HG02623 (cell line): ENCODE measurements around the gene ALG9.
A peak's percentile ranks its signal among the peaks of the same experiment; 100 is the strongest.

ENCODE experiments used
- ATAC-seq: cut with Tn5 transposase; IDR thresholded peaks from one replicate; pipeline ENCODE4 v1.9.1; 2021; ENCODE audit warnings: moderate library complexity; ENCODE audit not compliant: unreplicated experiment

The ALG9 gene

DNA sequence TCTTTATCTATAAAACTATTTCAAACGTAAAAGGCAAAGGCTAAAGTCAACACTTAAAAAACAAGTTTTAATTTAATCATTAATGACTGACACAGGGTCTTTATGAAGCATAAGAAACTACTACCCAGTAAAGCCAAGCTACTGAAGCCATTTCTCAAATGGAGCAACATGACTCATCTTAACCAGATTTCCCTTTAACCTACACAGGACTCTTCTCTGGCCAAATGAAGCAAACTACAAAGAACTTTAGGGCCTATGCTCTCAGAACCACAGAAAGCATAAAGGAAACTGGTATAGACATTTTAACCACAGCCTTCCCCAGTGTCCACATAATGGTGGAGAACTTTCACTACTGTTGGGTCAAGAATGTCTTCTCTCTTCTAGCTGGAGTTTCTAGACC lies 34.7 kb downstream of the ALG9 start:
- ATAC-seq, result peak; percentile 61

DNA sequence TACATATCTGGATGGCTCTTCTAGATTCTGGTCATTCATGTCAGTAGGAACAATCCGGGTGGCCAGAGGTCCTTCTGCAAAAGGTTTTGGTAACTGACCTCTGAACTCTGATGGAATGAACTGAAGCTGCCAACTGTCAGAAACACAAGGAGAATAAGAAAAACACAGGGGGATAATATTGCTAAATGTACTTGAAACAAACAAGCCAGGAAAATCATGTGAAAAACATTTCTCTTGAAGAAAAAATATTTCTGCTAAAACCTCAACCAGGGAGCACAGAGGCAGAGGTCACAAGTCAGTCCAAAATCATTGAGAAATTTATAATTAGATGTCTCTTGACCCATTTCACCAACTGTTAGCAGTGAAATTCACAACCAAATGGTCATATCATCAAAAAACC lies 35.2 kb downstream of the ALG9 start:
- ATAC-seq, result no peak

DNA sequence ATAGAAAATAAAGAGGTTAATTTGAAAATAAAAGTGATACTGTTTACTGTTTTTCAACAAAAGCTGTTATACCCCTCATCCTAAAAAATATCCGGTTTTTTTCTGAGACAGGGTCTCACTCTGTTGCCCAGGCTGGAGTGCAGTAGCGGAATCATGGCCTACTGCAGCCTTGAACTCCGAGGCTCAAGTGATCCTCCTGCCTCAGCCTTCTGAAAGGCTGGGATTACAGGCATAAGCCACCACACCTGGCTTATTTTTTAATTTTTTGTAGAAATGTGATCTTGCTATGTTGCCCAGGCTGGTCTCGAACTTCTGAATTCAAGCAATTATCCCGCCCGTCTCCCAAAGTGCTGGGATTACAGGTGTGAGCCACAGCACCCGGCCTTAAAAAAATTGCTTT lies 35.7 kb downstream of the ALG9 start:
- ATAC-seq, result no peak

DNA sequence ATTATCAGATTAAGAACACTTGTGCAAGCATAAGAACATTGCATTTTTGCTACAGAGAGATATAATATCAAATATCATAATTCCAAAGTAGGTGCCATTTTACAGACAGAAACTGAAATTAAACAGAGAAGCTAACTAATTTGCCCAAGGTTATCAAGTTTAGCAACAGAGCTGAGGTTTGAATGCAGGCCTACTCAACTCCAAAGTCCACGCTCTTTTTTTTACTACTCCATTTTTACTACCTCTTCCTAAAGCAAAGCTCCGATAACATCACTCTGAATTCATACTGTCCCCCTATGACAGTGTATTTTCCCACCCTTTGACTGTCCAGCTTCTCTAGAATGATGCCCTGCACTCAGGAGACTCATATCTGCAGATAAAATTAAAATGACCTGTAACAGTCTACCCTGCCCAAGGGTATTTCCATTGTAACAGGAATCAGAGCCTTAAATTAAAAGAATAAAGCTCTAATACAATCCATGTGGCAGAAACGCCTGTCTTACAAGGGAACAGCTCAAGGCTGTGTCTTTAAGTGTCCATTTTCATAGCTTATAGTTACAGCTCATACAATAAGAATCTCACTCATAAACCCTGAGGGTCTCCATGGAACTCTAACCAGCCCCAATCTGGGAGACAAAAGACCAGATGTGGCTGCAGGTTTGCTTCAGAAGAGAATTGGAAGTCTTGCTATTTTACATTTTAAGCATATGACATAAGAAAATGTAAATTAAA lies 36.8 kb downstream of the ALG9 start:
- ATAC-seq, result no peak

DNA sequence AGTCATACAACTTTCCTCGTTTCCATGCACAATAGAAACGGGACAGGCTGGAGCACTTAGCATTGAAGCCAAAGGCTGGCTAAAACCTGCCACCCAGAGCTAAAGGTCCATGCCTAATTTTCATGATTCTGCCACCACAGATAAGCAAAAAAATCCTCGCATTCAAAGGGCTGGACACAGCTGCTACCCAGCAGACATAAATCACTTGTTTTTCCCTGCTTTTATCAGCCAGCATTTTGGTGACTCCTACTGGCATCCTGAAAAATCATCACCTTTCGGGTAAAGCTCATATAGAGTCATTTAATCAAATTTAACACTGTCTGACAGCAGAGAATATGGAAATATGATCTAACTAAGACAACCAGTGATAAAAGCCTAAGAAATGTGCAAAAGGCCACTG lies 37.9 kb downstream of the ALG9 start:
- ATAC-seq, result no peak

DNA sequence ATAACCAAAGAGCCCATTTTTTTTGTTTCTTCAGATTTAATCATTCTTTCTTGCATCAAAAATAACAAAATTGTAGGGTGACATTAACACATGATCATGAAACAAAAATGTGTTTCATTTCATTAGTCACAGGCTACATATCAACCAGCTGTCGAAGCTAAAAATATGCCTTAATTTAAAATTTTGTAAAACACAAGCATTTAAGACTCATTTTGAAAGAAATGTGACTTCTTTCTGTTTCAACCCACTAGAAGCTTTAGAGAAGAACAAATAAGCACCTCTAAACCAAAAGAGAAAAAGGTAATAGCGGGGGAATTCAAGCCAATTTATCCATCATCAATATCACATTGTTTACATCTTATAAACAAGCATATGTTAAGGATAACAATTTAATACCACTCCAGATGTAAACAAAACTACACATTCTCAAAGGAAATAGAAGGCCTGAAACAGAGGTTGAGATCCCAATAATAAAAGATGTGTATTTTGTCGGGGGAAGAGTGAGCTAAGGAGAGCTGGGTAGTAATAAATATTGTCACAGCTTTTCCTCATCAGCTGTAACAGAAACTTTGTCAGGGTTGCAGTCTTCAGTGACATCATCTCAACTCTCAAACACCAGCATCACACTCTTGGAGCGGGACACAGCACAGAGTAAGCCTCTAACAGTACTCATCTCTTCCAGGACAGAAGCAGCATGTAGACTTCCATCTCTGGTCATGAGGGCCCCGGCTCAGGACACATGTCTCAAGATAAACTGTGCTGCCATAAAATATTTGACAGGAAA lies 42.0 kb downstream of the ALG9 start:
- ATAC-seq, result peak; percentile 48

DNA sequence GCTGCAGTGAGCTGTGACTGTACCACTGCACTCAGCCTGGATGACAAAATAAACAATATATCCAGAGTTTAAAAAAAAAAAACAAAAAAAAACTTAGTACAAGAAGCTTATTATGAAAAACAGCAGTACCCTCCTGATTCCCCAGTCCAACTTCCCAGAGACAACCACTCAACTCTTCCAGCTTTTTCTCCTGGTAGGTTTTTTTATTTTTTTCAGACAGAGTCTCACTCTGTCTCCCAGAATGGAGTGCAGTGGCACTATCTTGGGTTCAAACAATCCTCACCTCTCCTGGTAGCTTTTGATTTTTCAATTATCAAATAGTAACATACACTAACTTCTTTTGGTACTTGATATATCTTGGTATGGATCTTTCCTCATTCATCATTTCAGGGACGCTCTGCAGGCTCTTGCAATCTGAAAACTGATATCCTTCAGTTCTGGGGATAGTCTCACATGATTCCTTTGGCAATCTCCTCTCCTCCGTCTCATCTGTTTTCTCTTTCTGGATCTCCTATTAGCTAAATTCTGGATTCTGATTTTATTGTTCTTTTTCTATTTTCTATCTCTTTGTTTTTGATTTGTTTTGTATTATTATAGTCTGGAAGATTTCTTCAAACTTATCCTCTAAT lies 44.9 kb downstream of the ALG9 start:
- ATAC-seq, result no peak

DNA sequence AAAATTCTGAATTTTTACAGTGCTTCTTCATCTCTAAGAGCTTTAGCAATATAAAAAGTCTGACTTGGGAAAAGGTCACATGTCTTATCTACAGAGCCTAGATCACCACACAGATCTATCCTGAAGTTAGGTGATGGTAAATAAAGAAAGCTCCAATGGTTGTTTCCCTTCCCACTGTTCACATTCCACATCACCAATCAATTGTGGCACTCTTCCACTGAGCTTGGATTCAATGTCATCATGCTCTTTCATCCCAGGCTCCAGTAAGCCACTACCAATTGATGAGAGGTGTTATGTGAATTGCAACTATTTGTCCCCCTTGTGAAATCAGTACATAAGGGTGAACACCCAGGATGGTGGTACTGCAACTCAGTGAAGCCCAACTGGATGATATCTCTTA lies 47.8 kb downstream of the ALG9 start:
- ATAC-seq, result no peak

DNA sequence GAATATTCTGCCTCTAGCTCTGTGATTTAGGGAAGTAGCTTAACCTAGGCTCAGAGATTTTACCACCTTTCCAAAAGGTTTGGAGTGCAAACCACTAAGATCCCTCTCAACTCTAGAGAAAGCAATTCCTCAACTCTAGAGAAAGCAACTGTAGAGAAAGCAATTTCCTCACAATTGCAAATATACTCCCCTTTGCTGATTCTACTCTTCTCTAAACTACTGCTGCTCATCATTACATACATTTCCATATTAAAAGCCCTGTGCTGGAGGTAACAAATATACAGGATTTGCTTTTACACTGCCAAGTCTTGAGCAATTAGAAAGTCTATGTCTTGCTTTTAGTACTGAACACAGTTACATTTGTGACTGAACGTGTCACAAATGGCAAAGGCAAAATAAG lies 48.2 kb downstream of the ALG9 start:
- ATAC-seq, result no peak

DNA sequence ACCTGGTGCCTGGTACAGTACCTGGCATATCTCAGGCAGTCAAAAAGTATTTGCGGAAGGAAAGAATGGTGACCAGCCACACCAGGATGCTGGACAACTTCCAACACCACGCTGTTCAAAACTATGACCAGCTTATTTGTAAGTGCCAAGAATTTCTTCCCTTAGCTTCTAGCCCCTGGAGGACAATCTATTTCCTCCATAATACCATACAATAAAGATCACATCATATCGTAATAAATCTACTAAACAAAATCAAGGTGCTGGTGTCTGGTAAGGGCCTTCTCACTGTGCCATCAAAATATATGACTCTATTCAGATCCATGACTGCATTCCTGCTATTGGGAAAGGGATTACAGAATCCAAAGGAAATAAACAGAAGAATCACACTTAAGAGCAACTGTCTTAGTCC lies 51.5 kb downstream of the ALG9 start:
- no peak for ATAC-seq

DNA sequence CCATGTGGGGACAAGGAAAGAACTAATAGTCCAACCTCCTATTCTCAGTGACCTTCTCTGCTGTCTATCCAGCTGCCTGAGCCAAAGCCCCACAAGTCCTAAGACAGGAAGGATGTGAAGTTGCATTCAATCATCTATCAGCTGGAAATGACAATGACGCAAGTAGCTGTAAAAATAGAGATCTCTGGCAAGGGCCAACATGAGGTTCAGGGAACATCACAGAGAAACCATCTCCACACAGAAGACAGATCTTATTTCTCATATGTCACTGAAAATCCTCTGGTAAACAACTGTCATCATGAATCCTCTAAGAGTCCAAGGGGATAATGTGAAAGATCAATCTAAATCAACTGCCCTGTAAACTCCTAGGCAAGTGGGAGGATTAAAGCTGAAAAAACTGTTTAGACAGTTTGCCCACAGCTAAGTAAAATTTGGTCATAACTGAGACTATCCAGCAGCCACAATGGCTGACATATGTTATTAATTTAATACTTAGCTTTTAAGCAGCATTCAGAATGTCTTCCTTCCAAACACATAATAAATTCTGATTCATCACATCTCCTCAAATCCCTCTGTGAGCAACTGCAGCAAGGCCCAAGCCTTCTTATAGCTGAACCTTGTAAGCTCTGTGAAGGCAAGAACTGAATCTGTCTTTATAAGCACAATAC lies 52.1 kb downstream of the ALG9 start:
- ATAC-seq, result no peak

DNA sequence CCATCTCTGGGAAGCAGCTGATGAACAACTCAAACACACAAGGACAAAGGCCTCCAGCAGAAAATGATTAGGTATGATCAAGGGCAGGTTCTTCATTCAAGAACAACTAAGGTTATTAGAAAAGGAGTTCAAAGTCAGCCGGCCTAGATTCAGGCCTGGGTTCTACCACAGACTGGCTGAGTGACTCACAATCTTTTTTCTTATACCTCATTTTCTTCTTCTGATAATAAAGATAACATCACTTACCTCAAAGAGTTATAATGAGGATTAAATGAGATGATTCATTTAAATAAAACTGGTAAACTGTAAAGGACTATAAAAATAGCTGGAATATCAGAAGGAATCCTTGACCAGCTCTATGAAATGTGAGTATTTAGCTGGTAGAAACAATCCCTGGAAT lies 55.9 kb downstream of the ALG9 start:
- no peak for ATAC-seq

DNA sequence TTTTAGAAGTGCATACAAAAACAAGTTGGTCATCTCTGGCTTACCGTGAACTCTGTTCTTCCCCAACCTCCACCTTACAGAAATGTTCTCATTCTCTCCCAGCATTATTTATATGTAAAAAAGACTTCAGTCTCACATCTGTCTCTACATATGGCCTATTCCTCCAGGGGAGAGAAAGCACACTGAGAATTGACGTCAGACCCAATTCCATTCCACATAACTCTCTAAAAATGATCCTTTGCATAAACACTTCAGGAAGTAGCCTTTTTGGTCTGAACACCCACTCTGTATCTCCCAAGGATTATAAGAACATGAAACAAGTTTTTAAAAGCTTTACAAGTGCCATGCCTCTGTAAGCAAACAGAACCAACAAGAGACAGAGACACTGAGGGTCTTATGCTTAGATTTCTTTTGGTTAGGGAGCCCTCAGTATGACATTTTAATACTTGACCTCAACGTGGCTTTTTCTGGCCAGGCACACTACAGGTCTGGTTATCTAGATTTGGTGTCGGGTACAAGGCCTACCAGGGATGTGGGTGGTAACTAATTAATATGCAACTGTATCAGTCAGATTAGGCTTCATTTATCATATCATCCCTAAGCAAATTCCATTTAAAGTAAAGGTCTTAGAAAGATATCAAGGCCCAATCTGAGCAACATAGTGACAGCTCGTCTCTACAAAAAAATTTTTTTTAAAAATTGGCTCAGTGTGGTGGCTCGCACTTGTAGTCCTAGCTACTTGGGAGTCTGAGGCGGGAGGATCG lies 56.6 kb downstream of the ALG9 start:
- no peak for ATAC-seq

DNA sequence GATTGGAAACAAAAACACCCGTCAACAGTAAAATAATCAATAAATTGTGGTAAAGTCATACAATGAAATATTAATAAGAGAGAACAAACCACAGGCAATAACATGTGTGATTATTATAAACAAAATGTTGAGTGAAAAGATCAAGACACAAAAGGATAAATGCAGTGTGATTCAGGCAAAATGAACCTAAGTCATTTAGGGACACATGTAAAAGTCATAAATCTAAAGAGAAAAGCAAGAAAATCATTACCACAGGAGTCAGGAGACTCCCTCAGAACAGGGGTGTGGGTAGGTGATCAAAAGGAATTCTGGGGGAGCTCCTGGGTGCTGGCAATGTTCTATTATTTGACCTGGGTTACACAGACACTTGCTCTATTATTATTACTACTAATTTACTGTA lies 57.3 kb downstream of the ALG9 start:
- no peak for ATAC-seq

DNA sequence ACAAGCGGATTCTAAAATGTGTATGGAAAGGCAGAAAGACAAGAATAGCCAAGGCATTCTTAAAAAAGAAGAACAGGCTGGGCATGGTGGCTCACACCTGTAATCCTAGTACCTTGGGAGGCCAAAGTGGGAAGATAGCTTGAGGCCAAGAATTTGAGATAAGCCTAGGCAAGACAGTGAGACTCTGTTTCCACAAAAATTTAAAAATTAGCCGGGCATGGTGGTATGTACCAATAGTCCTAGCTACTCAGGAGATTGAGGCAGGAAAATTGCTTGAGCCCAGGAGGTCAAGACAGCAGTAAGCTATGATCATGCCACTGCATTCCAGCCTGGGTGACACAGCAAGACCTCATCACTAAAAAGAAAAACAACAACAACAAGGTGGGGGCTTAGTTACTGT lies 59.2 kb downstream of the ALG9 start:
- ATAC-seq, result no peak

DNA sequence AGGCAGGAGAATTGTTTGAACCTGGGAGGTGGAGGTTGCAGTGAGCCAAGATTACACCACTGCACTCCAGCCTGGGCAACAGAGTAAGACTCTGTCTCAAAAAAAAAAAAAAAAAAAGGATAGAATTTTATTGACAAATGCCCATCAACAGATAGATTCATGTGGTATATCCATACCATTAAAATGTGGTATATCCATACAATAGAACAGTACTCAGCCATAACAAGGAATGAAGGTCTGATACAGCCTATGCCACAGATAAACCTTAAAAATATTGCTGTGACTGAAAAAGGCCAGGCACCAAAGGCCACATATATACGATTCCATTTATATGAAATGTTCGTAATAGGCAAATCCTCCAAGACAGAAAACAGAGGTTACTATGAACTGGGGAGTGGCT lies 59.9 kb downstream of the ALG9 start:
- no peak for ATAC-seq

DNA sequence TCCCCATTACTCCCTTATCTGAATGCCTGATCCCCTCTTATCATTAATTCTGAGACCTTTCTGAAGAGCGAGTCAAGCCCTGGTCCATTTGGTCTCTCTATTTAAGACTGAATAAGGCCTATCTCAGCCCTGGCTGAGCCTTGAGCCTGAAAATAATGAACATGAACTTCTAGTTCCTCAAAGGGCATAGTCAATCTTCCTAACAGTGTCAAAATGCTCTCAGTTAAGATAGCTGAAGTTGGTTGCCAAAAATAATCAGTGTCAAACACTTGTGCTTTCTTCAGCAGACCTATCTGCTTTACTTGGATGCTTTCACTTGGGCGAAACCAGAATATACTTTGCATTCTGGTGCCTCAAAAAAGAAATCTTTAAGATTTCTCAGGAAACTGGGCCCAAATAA lies 62.5 kb downstream of the ALG9 start:
- ATAC-seq, result no peak

DNA sequence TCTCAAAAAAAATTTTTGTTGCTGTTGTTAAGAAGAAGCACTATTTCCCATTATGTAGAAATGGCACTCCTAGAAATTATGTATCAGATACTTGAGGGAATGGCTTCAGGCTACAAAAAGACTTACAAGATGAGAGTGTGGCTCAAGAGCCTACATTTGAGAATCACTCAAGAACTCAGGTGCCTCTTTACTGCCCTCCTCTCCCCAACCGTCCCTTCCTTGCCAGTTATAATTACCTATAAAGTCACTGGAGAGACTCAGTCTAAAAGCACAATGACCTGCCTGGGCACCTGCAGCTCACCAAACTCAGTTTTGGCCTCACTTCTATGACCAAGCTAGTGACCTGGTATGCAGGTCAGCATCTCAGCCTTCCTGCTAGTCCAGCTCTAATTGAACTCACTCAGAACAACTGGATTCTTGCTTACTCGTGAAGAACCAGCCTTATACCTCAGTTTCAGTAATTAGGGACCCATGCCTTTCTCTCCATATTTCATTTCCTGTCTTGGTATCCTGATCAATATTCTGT lies 63.3 kb downstream of the ALG9 start:
- ATAC-seq, result no peak

DNA sequence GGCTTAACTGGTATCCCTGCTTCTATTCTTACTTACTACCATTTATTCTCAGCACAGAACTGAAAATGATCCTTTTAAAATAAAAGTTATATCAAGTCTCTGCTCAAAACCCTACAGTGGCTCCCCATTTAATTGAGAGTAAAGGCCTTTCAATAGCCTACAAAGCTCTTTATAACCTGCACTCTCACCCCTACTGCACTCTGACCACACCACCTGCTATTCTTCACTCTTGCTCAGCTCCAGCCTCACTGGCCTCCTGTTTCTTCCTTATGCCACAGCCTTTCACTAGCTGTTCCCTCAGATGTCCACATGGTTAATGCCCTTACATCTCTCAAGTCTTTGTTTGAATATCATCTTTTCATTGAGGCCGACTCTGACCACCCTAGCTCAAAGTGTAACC lies 64.3 kb downstream of the ALG9 start:
- no peak for ATAC-seq

DNA sequence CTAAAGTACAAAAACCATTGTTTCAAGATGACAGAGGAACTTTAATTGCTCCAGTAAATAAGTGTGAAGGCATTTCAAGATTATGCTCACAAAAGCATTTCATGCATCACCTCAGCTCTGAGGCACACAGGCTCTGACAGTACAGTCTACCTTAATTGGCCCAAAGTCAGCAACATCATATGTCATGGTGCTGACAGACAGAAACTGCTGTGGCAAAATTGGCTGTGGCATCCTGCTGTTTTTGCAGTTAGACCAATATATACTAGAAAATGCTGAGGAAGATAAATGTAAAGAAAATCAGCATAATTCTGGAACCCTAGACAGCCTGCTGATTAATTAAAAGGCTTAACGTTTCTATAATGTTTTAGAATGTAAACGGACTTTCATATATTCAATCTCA lies 70.2 kb downstream of the ALG9 start:
- no peak for ATAC-seq

DNA sequence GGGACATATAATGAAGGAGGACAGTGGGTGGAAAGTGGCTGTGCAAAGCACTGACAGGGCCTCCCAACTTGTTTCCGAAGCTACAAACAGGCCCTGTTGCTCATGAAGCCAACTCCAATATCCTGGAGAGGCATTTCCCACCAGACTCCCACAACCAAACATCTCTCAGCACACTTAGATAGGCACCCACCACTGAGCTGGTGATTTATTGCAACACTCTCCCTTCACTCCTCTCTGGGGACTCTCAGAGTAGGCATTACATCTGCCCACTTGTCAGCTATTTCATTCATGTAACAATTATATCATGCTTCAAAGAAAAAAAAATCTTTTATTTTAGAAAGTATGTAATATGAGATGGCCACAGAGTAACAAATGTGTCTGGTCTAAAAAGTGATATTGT lies 73.1 kb downstream of the ALG9 start:
- no peak for ATAC-seq
